ENCODE data around the gene LMO2.

The LMO2 gene

GRCh38 chr11:33896911-33897310, 5.0 kb upstream of the LMO2 start:
- no peak for ATAC-seq
- no peak for TF ChIP-seq POU6F1 (CRISPR knock-in tag; IDR thresholded peaks at IDR 0.05; ENCODE audit: borderline replicate concordance, low read depth)
- no peak for TF ChIP-seq ZNF8 (CRISPR knock-in tag; IDR thresholded peaks at IDR 0.05)
- TF ChIP-seq PPARA (CRISPR knock-in tag; IDR thresholded peaks at IDR 0.05; ENCODE audit: borderline replicate concordance) = no peak
- no peak for TF ChIP-seq ISL1 (CRISPR knock-in tag; IDR thresholded peaks at IDR 0.05)
- TF ChIP-seq CSDC2 (CRISPR knock-in tag; IDR thresholded peaks at IDR 0.05) = no peak
- TF ChIP-seq SNAI2 (CRISPR knock-in tag; IDR thresholded peaks at IDR 0.05) = no peak

GRCh38 chr11:33895752-33896137, 3.9 kb upstream of the LMO2 start:
- TF ChIP-seq GLIS3 (CRISPR knock-in tag; IDR thresholded peaks at IDR 0.05) = no peak
- ATAC-seq = no peak

GRCh38 chr11:33894398-33894746, 2.5 kb upstream of the LMO2 start:
- TF ChIP-seq CSDC2 (CRISPR knock-in tag; IDR thresholded peaks at IDR 0.05) (no peak), ISL1 (CRISPR knock-in tag; IDR thresholded peaks at IDR 0.05) (no peak), ZFP3 (CRISPR knock-in tag; IDR thresholded peaks at IDR 0.05) (no peak), ZNF70 (CRISPR knock-in tag; IDR thresholded peaks at IDR 0.05) (no peak), BACH2 (CRISPR knock-in tag; IDR thresholded peaks at IDR 0.05; ENCODE audit: borderline replicate concordance) (no peak), TSHZ2 (CRISPR knock-in tag; IDR thresholded peaks at IDR 0.05) (no peak), TCF4 (CRISPR knock-in tag; IDR thresholded peaks at IDR 0.05; ENCODE audit: borderline replicate concordance) (no peak), GLIS3 (CRISPR knock-in tag; IDR thresholded peaks at IDR 0.05) (no peak)
- ATAC-seq = no peak

GRCh38 chr11:33893711-33894397, 2.0 kb upstream of the LMO2 start:
- TF ChIP-seq OSR1 (CRISPR knock-in tag; IDR thresholded peaks at IDR 0.05) (no peak), ZFP3 (CRISPR knock-in tag; IDR thresholded peaks at IDR 0.05) (no peak), ZNF70 (CRISPR knock-in tag; IDR thresholded peaks at IDR 0.05) (no peak), ARNTL (CRISPR knock-in tag; IDR thresholded peaks at IDR 0.05; ENCODE audit: borderline replicate concordance, low read depth) (no peak), SNAI2 (CRISPR knock-in tag; IDR thresholded peaks at IDR 0.05) (no peak), ZFP30 (CRISPR knock-in tag; IDR thresholded peaks at IDR 0.05) (no peak), ISL1 (CRISPR knock-in tag; IDR thresholded peaks at IDR 0.05) (no peak), CSRNP3 (CRISPR knock-in tag; IDR thresholded peaks at IDR 0.05) (no peak), POU6F1 (CRISPR knock-in tag; IDR thresholded peaks at IDR 0.05; ENCODE audit: borderline replicate concordance, low read depth) (no peak), ZNF565 (CRISPR knock-in tag; conservative IDR thresholded peaks at IDR 0.05; ENCODE audit: low read depth) (no peak), RARB (CRISPR knock-in tag; IDR thresholded peaks at IDR 0.05) (no peak), TOX (CRISPR knock-in tag; IDR thresholded peaks at IDR 0.05; ENCODE audit: borderline replicate concordance) (no peak), GLIS3 (CRISPR knock-in tag; IDR thresholded peaks at IDR 0.05) (no peak), CSDC2 (CRISPR knock-in tag; IDR thresholded peaks at IDR 0.05) (no peak), BACH2 (CRISPR knock-in tag; IDR thresholded peaks at IDR 0.05; ENCODE audit: borderline replicate concordance) (no peak), PATZ1 (CRISPR knock-in tag; IDR thresholded peaks at IDR 0.05; ENCODE audit: borderline replicate concordance) (no peak)
- no peak for ATAC-seq
